HepG2 (cell line): Measurements from ENCODE around the gene RPL23. TPM values are rescaled to one million over a fixed set of nuclear protein-coding genes. Genes with fewer than 3 reads are reported as not detected.

Source experiments
- ARHGAP35 ChIP-seq: sonication (generic); formaldehyde crosslinking; IDR thresholded peaks from 2 replicates; pipeline ENCODE4 v1.9.0; 2022; ENCODE audit warnings: mild to moderate bottlenecking, inconsistent platforms, moderate library complexity, missing genetic modification reagents, borderline replicate concordance
- GLI4 ChIP-seq: sonication (generic); formaldehyde crosslinking; IDR thresholded peaks from 2 replicates; pipeline ENCODE4 v1.5.1; 2020; ENCODE audit warnings: missing genetic modification reagents, mild to moderate bottlenecking, moderate library complexity, borderline replicate concordance
- HNF4A ChIP-seq: sonication (generic); formaldehyde crosslinking; IDR thresholded peaks from 2 replicates; pipeline ENCODE4 v1.4.0; 2020; ENCODE audit warnings: missing genetic modification reagents
- MYNN ChIP-seq: sonication (generic); formaldehyde crosslinking; IDR thresholded peaks from 2 replicates; pipeline ENCODE4 v1.4.0; 2020; ENCODE audit warnings: mild to moderate bottlenecking, low read depth, missing genetic modification reagents
- NFAT5 ChIP-seq: sonication (generic); formaldehyde crosslinking; IDR thresholded peaks from 2 replicates; pipeline ENCODE4 v1.4.0; 2020; ENCODE audit warnings: missing genetic modification reagents
- ONECUT2 ChIP-seq: sonication (generic); formaldehyde crosslinking; IDR thresholded peaks from 2 replicates; pipeline ENCODE4 v1.4.0; 2020; ENCODE audit warnings: missing genetic modification reagents
- PHF8 ChIP-seq: sonication (generic); formaldehyde crosslinking; IDR thresholded peaks from 2 replicates; pipeline ENCODE4 v1.5.0; 2020; ENCODE audit warnings: missing genetic modification reagents
- SOX6 ChIP-seq, 2 experiments: fragments of 450-650 bp in 1 of 2; sonication (generic) in 1 of 2; formaldehyde crosslinking in 1 of 2; IDR thresholded peaks; 2 replicates each; pipeline versions ENCODE4 v1.4.0 to v1.6.1; 2017 to 2020; ENCODE audit warnings: antibody characterized with exemption in 1 of 2, mild to moderate bottlenecking in 1 of 2, missing genetic modification reagents in 1 of 2
- SP140L ChIP-seq: sonication (generic); formaldehyde crosslinking; IDR thresholded peaks from 2 replicates; pipeline ENCODE4 v1.4.0; 2020; ENCODE audit warnings: missing genetic modification reagents, borderline replicate concordance
- SRF ChIP-seq: IDR thresholded peaks from 2 replicates; pipeline ENCODE4 v1.6.1; 2011; ENCODE audit warnings: mild to moderate bottlenecking, low read depth, low read length, moderate library complexity
- TARDBP ChIP-seq: sonication (generic); formaldehyde crosslinking; IDR thresholded peaks from 2 replicates; pipeline ENCODE4 v1.8.0; 2022; ENCODE audit warnings: mild to moderate bottlenecking, missing genetic modification reagents
- ZNF629 ChIP-seq: sonication (generic); formaldehyde crosslinking; conservative IDR thresholded peaks from 2 replicates; pipeline ENCODE4 v1.5.0; 2020; ENCODE audit warnings: missing genetic modification reagents
- polyA plus RNA-seq, 8 experiments: library from polyadenylated mRNA; depleted of rRNA in 3 of 8; stranded (reverse) in 7 of 8; unstranded in 1 of 8; fragments of >200 nt; fragmentation: Illumina TruSeq in 4 of 8; extraction: Trizol in 4 of 8; gene quantifications; 2 replicates each; pipeline versions ENCODE4 v1.2.1 to v1.2.3, GENCODE V29; 2011 to 2016; ENCODE audit warnings: low read depth in 4 of 8, missing spikeins in 1 of 8, mixed read lengths in 1 of 8; ENCODE audit not compliant: insufficient read depth in 1 of 8
- total RNA-seq, 5 experiments: library from RNA; depleted of rRNA; stranded (reverse); fragments of >200 nt; fragmentation: Illumina TruSeq; extraction: Trizol; gene quantifications; 2 replicates each; pipeline ENCODE4 v1.2.3, GENCODE V29; 2016; ENCODE audit warnings: low read depth in 1 of 5
- TF ChIP-seq, protein P1 (sequence below): sonication (generic); formaldehyde crosslinking; IDR thresholded peaks from 2 replicates; pipeline ENCODE4 v1.5.0; 2020; ENCODE audit warnings: mild to moderate bottlenecking, missing genetic modification reagents, borderline replicate concordance
- TF ChIP-seq, protein P2 (sequence below): sonication (generic); formaldehyde crosslinking; IDR thresholded peaks from 2 replicates; pipeline ENCODE4 v1.4.0; 2020; ENCODE audit warnings: missing genetic modification reagents

Gene RPL23
- total and polyA plus RNA-seq, 2 of the 13 experiments (the other 11 are each of a cell fraction or from before 2014, with no cell fraction given) = 2,790 to 4,860 TPM

DNA sequence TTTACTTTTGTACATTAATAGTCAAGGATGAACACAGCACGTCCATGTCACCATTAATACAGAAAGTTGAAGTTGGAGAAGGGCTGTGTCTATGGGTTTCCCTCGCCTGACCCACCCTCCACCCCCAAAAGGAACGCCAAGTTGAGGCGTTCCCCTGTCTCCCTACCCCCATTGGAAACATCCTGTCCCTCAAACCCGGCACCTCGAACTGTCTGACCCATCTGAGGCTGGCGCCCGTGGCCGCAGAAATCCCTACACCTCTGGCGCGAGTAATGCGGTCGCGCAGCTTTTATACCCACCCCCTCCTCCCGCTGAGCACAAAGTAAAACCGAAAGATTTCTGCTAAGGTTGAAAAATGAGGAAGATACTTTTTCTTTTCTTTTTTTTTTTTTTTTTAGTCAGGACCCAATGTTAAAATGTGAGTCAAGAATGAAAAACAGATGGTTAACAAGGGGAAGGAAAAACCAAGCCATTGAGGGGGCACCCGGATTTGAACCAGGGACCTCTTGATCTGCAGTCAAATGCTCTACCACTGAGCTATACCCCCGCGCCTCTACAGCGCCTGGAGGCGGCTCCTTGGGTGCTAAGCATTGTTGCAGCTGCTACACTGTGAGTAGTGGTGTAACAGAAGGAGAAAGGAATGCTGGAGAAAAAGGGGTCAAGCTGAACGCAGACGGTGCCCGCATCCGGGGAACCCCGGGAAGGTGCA is 15.4 kb upstream of the RPL23 start (continued):
- TF ChIP-seq SP140L (CRISPR knock-in tag) = peak; percentile 80; the same call in 1 of the 2 replicates
- TF ChIP-seq, protein P1, sequence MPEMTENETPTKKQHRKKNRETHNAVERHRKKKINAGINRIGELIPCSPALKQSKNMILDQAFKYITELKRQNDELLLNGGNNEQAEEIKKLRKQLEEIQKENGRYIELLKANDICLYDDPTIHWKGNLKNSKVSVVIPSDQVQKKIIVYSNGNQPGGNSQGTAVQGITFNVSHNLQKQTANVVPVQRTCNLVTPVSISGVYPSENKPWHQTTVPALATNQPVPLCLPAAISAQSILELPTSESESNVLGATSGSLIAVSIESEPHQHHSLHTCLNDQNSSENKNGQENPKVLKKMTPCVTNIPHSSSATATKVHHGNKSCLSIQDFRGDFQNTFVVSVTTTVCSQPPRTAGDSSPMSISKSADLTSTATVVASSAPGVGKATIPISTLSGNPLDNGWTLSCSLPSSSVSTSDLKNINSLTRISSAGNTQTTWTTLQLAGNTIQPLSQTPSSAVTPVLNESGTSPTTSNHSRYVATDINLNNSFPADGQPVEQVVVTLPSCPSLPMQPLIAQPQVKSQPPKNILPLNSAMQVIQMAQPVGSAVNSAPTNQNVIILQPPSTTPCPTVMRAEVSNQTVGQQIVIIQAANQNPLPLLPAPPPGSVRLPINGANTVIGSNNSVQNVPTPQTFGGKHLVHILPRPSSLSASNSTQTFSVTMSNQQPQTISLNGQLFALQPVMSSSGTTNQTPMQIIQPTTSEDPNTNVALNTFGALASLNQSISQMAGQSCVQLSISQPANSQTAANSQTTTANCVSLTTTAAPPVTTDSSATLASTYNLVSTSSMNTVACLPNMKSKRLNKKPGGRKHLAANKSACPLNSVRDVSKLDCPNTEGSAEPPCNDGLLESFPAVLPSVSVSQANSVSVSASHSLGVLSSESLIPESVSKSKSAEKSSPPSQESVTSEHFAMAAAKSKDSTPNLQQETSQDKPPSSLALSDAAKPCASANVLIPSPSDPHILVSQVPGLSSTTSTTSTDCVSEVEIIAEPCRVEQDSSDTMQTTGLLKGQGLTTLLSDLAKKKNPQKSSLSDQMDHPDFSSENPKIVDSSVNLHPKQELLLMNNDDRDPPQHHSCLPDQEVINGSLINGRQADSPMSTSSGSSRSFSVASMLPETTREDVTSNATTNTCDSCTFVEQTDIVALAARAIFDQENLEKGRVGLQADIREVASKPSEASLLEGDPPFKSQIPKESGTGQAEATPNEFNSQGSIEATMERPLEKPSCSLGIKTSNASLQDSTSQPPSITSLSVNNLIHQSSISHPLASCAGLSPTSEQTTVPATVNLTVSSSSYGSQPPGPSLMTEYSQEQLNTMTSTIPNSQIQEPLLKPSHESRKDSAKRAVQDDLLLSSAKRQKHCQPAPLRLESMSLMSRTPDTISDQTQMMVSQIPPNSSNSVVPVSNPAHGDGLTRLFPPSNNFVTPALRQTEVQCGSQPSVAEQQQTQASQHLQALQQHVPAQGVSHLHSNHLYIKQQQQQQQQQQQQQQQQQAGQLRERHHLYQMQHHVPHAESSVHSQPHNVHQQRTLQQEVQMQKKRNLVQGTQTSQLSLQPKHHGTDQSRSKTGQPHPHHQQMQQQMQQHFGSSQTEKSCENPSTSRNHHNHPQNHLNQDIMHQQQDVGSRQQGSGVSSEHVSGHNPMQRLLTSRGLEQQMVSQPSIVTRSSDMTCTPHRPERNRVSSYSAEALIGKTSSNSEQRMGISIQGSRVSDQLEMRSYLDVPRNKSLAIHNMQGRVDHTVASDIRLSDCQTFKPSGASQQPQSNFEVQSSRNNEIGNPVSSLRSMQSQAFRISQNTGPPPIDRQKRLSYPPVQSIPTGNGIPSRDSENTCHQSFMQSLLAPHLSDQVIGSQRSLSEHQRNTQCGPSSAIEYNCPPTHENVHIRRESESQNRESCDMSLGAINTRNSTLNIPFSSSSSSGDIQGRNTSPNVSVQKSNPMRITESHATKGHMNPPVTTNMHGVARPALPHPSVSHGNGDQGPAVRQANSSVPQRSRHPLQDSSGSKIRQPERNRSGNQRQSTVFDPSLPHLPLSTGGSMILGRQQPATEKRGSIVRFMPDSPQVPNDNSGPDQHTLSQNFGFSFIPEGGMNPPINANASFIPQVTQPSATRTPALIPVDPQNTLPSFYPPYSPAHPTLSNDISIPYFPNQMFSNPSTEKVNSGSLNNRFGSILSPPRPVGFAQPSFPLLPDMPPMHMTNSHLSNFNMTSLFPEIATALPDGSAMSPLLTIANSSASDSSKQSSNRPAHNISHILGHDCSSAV (CRISPR knock-in tag) = no peak
- peak; percentile 72; the same call in 1 of the 2 replicates for TF ChIP-seq TARDBP
- 0 out of 2 replicates have a peak, but pooled peaks have one; percentile 5 for TF ChIP-seq GLI4 (CRISPR knock-in tag)
- no peak for TF ChIP-seq MYNN (CRISPR knock-in tag)
- TF ChIP-seq ARHGAP35 (CRISPR knock-in tag) = 0 out of 2 replicates have a peak, but pooled peaks have one; percentile 81
- no peak for TF ChIP-seq SOX6 (IDR thresholded peaks at IDR 0.05)
- peak; percentile 58; the same call in 1 of the 2 replicates for TF ChIP-seq SOX6 (CRISPR knock-in tag; IDR thresholded peaks at IDR 0.05)
- TF ChIP-seq ONECUT2 (CRISPR knock-in tag) = 0 out of 2 replicates have a peak, but pooled peaks have one; percentile 6
- TF ChIP-seq ZNF629 = peak; percentile 72
- TF ChIP-seq HNF4A (CRISPR knock-in tag) = 0 out of 2 replicates have a peak, but pooled peaks have one; percentile 40
- TF ChIP-seq, protein P2, sequence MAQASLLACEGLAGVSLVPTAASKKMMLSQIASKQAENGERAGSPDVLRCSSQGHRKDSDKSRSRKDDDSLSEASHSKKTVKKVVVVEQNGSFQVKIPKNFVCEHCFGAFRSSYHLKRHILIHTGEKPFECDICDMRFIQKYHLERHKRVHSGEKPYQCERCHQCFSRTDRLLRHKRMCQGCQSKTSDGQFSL (CRISPR knock-in tag) = peak; percentile 14; the same call in 1 of the 2 replicates
- no peak for TF ChIP-seq PHF8 (CRISPR knock-in tag)
- TF ChIP-seq NFAT5 = no peak
- TF ChIP-seq SRF = peak; percentile 35; the same call in 1 of the 2 replicates
